ENCODE measurements around the gene RTEL1. TPM values are rescaled to one million over a fixed set of nuclear protein-coding genes. Genes with fewer than 3 reads are reported as not detected.
A peak's percentile ranks its signal among the peaks of the same experiment; 100 is the strongest.
"Not testable (repeated sequence)": the region's sequence is repeated elsewhere in the genome, so short reads cannot be mapped to it uniquely, and the experiment has no call there.

The RTEL1 gene
- 20.2 TPM for total RNA-seq (ENCODE audit: unreplicated experiment)
- long read RNA-seq, partial matches to known transcripts, result 2 of 3 reads
- long read RNA-seq, other reads (novel, unspliced or antisense), result 1 of 3 reads

- no peaks in the 10 kb centered on the region for H3K9me3 Mint-ChIP-seq (ENCODE audit: unreplicated experiment)
- H3K4me1 Mint-ChIP-seq (ENCODE audit: unreplicated experiment), result peaks cover 18% of the 10 kb centered on the region
- TF ChIP-seq CTCF (IDR thresholded peaks at IDR 0.05; ENCODE audit: unreplicated experiment), result no peak
- peak within 1 kb of the TSS; percentile 96 for H3K4me3 Mint-ChIP-seq (ENCODE audit: unreplicated experiment)
- DNase-seq (ENCODE audit: low spot score), result peak; percentile 93
- H3K27ac Mint-ChIP-seq (ENCODE audit: unreplicated experiment), result peak within 1 kb of the TSS; percentile 86
- H3K36me3 Mint-ChIP-seq (ENCODE audit: low read depth, unreplicated experiment), result no peaks in the 10 kb centered on the region
- H3K27me3 Mint-ChIP-seq (ENCODE audit: unreplicated experiment), result peaks cover 17% of the 10 kb centered on the region
Observed at GRCh38 chr20:63657937-63658748, at the start of gene RTEL1. Gene RTEL1, plus strand, starts transcription at chr20:63658312. Its CDS starts 1,091 bp downstream, at chr20:63659403.

GRCh38 chr20:63610581-63611435 is 47.3 kb upstream of the RTEL1 start:
- no peak for TF ChIP-seq CTCF (IDR thresholded peaks at IDR 0.05; ENCODE audit: unreplicated experiment)
- Mint-ChIP-seq H3K4me1 (ENCODE audit: unreplicated experiment) (no peaks in the 10 kb centered on the region), H3K27ac (ENCODE audit: unreplicated experiment) (no peak overlapping the region), H3K4me3 (ENCODE audit: unreplicated experiment) (no peak overlapping the region), H3K9me3 (ENCODE audit: unreplicated experiment) (no peaks in the 10 kb centered on the region), H3K27me3 (ENCODE audit: unreplicated experiment) (peaks cover 6% of the 10 kb centered on the region), H3K36me3 (ENCODE audit: low read depth, unreplicated experiment) (peaks cover 21% of the 10 kb centered on the region)
- DNase-seq (ENCODE audit: low spot score), result no peak

- no peak for TF ChIP-seq CTCF (IDR thresholded peaks at IDR 0.05; ENCODE audit: unreplicated experiment)
- H3K27me3 Mint-ChIP-seq (ENCODE audit: unreplicated experiment), result peaks cover 9% of the 10 kb centered on the region
- no peaks in the 10 kb centered on the region for H3K9me3 Mint-ChIP-seq (ENCODE audit: unreplicated experiment)
- no peak overlapping the region for H3K27ac Mint-ChIP-seq (ENCODE audit: unreplicated experiment)
- H3K4me3 Mint-ChIP-seq (ENCODE audit: unreplicated experiment), result no peak overlapping the region
- H3K36me3 Mint-ChIP-seq (ENCODE audit: low read depth, unreplicated experiment), result peaks cover 27% of the 10 kb centered on the region
- DNase-seq (ENCODE audit: low spot score), result no peak
- no peaks in the 10 kb centered on the region for H3K4me1 Mint-ChIP-seq (ENCODE audit: unreplicated experiment)
Observed at GRCh38 chr20:63611646-63612045, 46.5 kb upstream of the RTEL1 start.

DNA sequence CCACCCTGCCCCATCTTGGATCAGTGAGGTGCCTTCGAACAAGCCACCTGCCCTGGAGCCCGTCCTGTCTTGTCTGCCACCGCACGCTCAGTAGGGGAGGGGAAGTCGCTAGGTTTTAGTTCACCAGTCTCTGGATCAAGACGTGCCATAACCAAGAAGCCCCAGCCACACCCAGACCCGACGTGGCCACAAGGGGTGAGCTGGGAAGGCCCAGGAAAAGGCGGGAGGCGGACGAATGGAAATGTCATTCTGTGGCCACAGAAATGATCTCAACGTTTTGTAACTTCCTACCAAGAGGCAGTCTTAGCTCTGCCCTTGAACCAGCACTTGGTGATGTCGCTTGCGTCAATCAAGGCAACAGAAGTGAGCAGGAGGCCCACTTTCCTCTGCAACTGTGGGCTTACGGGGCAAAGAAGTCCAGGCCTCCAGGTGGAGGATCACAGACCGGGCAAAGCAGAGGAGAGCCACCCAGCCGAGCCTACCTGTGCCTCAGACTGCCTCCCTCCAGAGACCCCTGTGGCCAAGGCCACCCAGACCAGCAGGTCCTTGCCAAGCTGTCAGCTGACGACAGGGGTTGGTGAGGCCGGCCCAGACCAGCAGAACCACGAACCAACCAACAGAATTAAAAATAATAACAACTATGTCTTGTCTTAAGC is 45.7 kb upstream of the RTEL1 start:
- Mint-ChIP-seq H3K36me3 (ENCODE audit: low read depth, unreplicated experiment) (peaks cover 31% of the 10 kb centered on the region), H3K4me3 (ENCODE audit: unreplicated experiment) (no peak overlapping the region), H3K9me3 (ENCODE audit: unreplicated experiment) (no peaks in the 10 kb centered on the region), H3K27me3 (ENCODE audit: unreplicated experiment) (peaks cover 6% of the 10 kb centered on the region), H3K27ac (ENCODE audit: unreplicated experiment) (no peak overlapping the region), H3K4me1 (ENCODE audit: unreplicated experiment) (no peaks in the 10 kb centered on the region)
- no peak for TF ChIP-seq CTCF (IDR thresholded peaks at IDR 0.05; ENCODE audit: unreplicated experiment)
- no peak for DNase-seq (ENCODE audit: low spot score)

DNA sequence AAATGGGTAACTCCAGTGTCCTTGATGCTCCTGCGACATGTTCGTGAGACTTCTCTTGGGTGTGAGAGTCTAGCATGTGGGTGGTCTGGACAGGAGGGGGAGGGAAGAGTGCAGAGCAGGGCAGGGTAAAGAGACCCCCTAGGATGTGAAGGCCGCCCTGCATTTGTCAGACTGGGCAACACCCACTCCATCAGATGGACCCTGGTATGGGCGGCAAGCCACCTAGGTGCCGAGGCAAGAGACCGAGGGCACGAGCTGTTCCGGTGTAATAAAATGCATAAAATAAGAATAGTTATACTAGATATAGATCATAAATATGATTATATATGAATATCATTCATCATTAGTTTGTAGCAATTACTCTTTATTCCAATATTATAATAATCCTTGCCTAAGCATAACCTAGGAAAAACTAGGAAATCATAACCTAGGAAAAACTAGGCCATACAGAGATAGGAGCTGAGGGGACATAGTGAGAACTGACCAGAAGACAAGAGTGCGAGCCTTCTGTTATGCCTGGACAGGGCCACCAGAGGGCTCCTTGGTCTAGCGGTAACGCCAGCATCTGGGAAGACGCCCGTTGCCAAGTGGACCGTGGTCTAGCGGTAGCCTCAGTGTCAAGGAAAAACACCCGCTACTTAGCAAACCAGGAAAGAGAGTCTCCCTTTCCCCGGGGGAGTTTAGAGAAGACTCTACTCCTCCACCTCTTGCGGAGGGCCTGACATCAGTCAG is 44.1 kb upstream of the RTEL1 start:
- peaks cover 44% of the 10 kb centered on the region for H3K36me3 Mint-ChIP-seq (ENCODE audit: low read depth, unreplicated experiment)
- H3K27me3 Mint-ChIP-seq (ENCODE audit: unreplicated experiment); H3K9me3 Mint-ChIP-seq (ENCODE audit: unreplicated experiment); H3K27ac Mint-ChIP-seq (ENCODE audit: unreplicated experiment); H3K4me1 Mint-ChIP-seq (ENCODE audit: unreplicated experiment); DNase-seq (ENCODE audit: low spot score); H3K4me3 Mint-ChIP-seq (ENCODE audit: unreplicated experiment): not testable (repeated sequence)

Measured in endothelial cell (in vitro differentiated cells).